ENCODE results near the gene SEMA4B. TPM values are rescaled to one million over a fixed set of nuclear protein-coding genes. Genes with fewer than 3 reads are reported as not detected.

Gene SEMA4B
- total and polyA plus RNA-seq, 2 of the 8 experiments (the other 6 are each of a cell fraction or from before 2014, with no cell fraction given), result 42.7 to 43.0 TPM

DNA sequence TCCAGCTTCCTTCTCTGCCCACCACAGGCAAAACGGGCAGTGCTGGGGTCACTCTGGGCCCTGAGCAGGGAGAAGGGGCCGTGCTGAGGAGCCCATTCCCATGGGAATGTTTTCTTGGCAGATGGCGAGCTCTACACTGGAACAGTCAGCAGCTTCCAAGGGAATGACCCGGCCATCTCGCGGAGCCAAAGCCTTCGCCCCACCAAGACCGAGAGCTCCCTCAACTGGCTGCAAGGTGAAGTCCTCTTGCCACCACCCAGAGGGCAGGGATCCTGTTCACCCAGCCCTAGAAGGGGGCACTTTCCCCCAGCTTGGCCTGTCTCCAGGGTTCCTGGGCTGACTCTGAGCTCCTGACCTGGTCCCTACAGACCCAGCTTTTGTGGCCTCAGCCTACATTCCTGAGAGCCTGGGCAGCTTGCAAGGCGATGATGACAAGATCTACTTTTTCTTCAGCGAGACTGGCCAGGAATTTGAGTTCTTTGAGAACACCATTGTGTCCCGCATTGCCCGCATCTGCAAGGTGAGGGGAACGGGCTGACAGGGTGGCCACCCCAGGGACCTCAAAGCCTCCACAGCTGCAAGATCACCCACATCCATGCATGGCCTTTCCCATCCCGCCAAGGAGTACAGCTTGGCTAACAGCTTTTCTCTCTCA is 20.2 kb downstream of the SEMA4B start:
- DNase-seq (ENCODE audit: low read depth in 1 of 2, low spot score in 2 of 2), result peak; percentile 72 to 83
- TF ChIP-seq SP4 (IDR thresholded peaks at IDR 0.05; ENCODE audit: low read length) (no peak), BRCA1 (IDR thresholded peaks at IDR 0.05; ENCODE audit: low read depth, low read length) (no peak), KDM4A (IDR thresholded peaks at IDR 0.05; ENCODE audit: low read depth, low read length, severe bottlenecking) (no peak), YY1 (IDR thresholded peaks at IDR 0.05; ENCODE audit: low read depth, low read length) (0 out of 2 replicates have a peak, but pooled peaks have one; percentile 42), NANOG (IDR thresholded peaks at IDR 0.05; ENCODE audit: insufficient read depth, low read depth, low read length, poor library complexity, severe bottlenecking) (no peak), GABPA (IDR thresholded peaks at IDR 0.05; ENCODE audit: borderline replicate concordance, insufficient read depth, low read length) (peak; percentile 54; the same call in 1 of the 2 replicates)

More for the DNA sequence above, 20.2 kb downstream of the SEMA4B start:
- 59% methylated on average over 13 of the region's 14 CpGs; no CpG with 5 or more reads in 1 of the 2 experiments for WGBS, 2 experiments (ENCODE audit: extremely low coverage in 1 of 2, insufficient coverage in 1 of 2, insufficient read length in 1 of 2, insufficient replicate concordance in 2 of 2, low coverage in 1 of 2, low lambda C conversion rate in 2 of 2, missing lambda C conversion rate in 1 of 2)
- ChIA-PET POLR2A (ENCODE audit: partially characterized antibody) (interaction anchor here (1.4 to 2.8 kb wide), 2 partner anchors 10 to 44 kb away, joined by 5 to 10 read pairs; partner anchors contain the start of gene NGRN), CTCF (ENCODE audit: partially characterized antibody) (interaction anchor here (0.5 to 12.3 kb wide), 41 partner anchors 9 to 533 kb away, joined by 3 to 182 read pairs (median 4); partner anchors contain the start of genes ARPIN, CIB1, GDPGP1 and SEMA4B)
- Histone ChIP-seq H3K18ac (ENCODE audit: extremely low read depth, low read length) (peak overlapping the region; percentile 19; the same call in 1 of the 2 replicates), H3K9me3 (ENCODE audit: insufficient read depth in 2 of 2, low read depth in 1 of 2, low read length in 1 of 2) (no peaks in the 10 kb centered on the region), H3K23ac (ENCODE audit: insufficient read length) (no peak overlapping the region), H3K56ac (replicated peaks; ENCODE audit: insufficient read length, low read depth, low read length) (no peak overlapping the region), H4K8ac (ENCODE audit: extremely low read depth, insufficient read depth, low read length) (no peak overlapping the region; the same call in 1 of the 2 replicates), H2AFZ (ENCODE audit: low read length) (no peak overlapping the region), H3K4me2 (ENCODE audit: insufficient read depth in 1 of 2, low read depth in 2 of 2, low read length in 2 of 2) (no peak overlapping the region), H2BK12ac (ENCODE audit: low read depth, low read length) (0 out of 2 replicates have a peak overlapping the region, but pooled peaks have one; percentile 68), H3K14ac (ENCODE audit: insufficient read length) (no peak overlapping the region), H2AK5ac (ENCODE audit: low read depth, low read length) (no peak overlapping the region), H3K27ac (ENCODE audit: low read depth, low read length) (no peak overlapping the region), H4K5ac (ENCODE audit: insufficient read length, low read depth, low read length) (no peak overlapping the region), H3K79me1 (ENCODE audit: low read depth, low read length) (no peaks in the 10 kb centered on the region; the same call in 1 of the 2 replicates), H3K36me3 (ENCODE audit: control insufficient read depth in 2 of 4, insufficient read depth in 4 of 4, low read length in 3 of 4) (peaks cover 13 to 30% (median 25%) of the 10 kb centered on the region in 4 experiments; a peak in 7 of 8 replicates), H4K91ac (replicated peaks; ENCODE audit: insufficient read length, low read length) (no peak overlapping the region), H3K4ac (replicated peaks; ENCODE audit: insufficient read length, low read depth, low read length) (no peak overlapping the region), H4K20me1 (replicated peaks in 1 of 2; ENCODE audit: control insufficient read depth in 1 of 2, insufficient read depth in 2 of 2, low read length in 2 of 2) (peaks cover 3% of the 10 kb centered on the region in 2 experiments), H2BK15ac (ENCODE audit: low read length) (no peak overlapping the region), H3K23me2 (ENCODE audit: low read depth, low read length) (no peaks in the 10 kb centered on the region), H3K79me2 (ENCODE audit: control insufficient read depth in 1 of 2, insufficient read depth in 2 of 2, low read length in 2 of 2) (no peaks in the 10 kb centered on the region; a peak in 1 of 4 replicates), H2BK120ac (replicated peaks; ENCODE audit: low read depth, low read length) (no peak overlapping the region), H3K27me3 (replicated peaks in 1 of 4; ENCODE audit: control insufficient read depth in 3 of 4, extremely low read depth in 1 of 4, insufficient read depth in 3 of 4, low read length in 3 of 4) (no peaks in the 10 kb centered on the region), H3K4me3 (ENCODE audit: extremely low read depth in 1 of 4, insufficient read depth in 2 of 4, low read depth in 3 of 4, low read length in 4 of 4) (no peak overlapping the region), H2BK5ac (ENCODE audit: low read depth, low read length) (peak overlapping the region; percentile 49; the same call in 1 of the 2 replicates), H2BK20ac (ENCODE audit: low read length) (no peak overlapping the region), H3K9ac (replicated peaks in 1 of 4; ENCODE audit: extremely low read depth in 1 of 4, low read depth in 3 of 4, low read length in 3 of 4) (no peak overlapping the region), H3K4me1 (replicated peaks in 1 of 4; ENCODE audit: control insufficient read depth in 3 of 4, insufficient read depth in 4 of 4, low read length in 3 of 4) (peaks cover 0 to 2% (median under 1%) of the 10 kb centered on the region in 4 experiments; a peak in 2 of 7 replicates)
- FAIRE-seq, result no peak
